ENCODE data around the gene NCL. TPM values are rescaled to one million over a fixed set of nuclear protein-coding genes. Genes with fewer than 3 reads are reported as not detected.

NCL gene
- total and polyA plus RNA-seq, 7 donors: 221 to 632 (median 382) TPM

DNA sequence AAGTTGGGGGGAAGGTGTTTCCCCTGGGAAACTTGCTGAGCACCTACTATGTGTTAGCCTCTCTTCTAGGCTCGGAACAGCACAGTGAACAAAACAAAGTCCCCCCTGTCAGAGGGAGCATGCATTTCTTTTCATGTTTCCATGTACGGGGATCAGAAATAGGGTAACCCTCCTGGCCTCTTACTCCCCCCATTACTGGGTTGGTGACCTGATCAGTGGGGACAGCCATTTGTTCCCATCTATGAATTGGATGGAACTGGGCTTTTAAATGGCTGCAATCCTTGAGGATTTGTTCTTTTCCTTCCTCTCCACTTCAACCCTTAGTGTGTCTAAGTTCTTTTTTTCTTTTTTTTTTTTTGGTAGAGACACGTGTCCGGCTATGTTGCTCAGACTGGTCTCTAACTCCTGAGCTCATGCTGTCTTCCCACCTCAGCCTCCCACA lies 13.7 kb downstream of the NCL start:
- ATAC-seq (no peak), DNase-seq (no peak)
- 82 to 91% (median 86%) methylated on average over 4 of the region's 4 CpGs for WGBS, 3 donors
- Histone ChIP-seq H3K4me3 (no peak overlapping the region), H3K27me3 (ENCODE audit: insufficient read depth in 3 of 3, low read length in 2 of 3) (no peaks in the 10 kb centered on the region), H3K27ac (no peak overlapping the region), H3K4me1 (no peaks in the 10 kb centered on the region), H3K36me3 (ENCODE audit: insufficient read depth in 1 of 2, low read depth in 1 of 2) (peaks cover 3 to 33% of the 10 kb centered on the region in 2 donors), H3K9me3 (no peaks in the 10 kb centered on the region)
- TF ChIP-seq CTCF (IDR thresholded peaks at IDR 0.05): no peak
- intact Hi-C loops (cut with DNase I): loop anchor here (5.0 to 10.0 kb wide), 3 partner anchors 223 to 366 kb away; no protein-coding TSS in a partner anchor

DNA sequence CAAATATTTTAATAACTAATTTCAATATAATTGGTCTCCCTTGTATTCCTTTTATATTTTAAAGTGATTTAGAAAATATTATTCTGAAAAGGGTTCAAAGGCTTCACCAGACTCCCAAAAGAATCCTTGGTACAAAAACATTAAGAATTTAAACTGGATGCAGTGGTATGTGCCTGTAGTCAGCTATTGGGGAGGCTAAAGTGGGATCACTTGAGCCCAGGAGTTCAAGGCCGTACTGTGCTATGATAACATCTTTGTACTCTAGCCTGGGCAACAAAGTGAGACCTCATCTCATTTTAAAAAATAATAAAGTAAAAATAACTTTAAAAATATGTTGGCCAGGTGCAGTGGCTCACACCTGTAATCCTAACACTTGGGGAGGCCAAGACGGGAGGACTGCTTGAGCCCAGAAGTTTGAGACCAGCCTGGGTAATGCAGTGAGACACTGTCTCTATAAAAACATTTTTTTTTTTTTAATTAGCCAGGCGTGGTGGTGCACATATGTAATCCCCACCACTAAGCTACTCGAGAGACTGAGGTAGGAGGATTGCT lies 14.7 kb downstream of the NCL start:
- Histone ChIP-seq H3K9me3 (no peaks in the 10 kb centered on the region), H3K4me1 (no peaks in the 10 kb centered on the region), H3K4me3 (no peak overlapping the region), H3K36me3 (ENCODE audit: insufficient read depth in 1 of 2, low read depth in 1 of 2) (peaks cover 3 to 23% of the 10 kb centered on the region in 2 donors), H3K27me3 (ENCODE audit: insufficient read depth in 3 of 3, low read length in 2 of 3) (no peaks in the 10 kb centered on the region), H3K27ac (no peak overlapping the region)
- ATAC-seq: no peak
- intact Hi-C loops (cut with DNase I): loop anchor here (5.0 to 10.0 kb wide), 3 partner anchors 222 to 365 kb away; no protein-coding TSS in a partner anchor
- WGBS, 3 donors: 82 to 86% (median 84%) methylated on average over 4 of the region's 4 CpGs
- TF ChIP-seq CTCF (IDR thresholded peaks at IDR 0.05): no peak
- no peak for DNase-seq

DNA sequence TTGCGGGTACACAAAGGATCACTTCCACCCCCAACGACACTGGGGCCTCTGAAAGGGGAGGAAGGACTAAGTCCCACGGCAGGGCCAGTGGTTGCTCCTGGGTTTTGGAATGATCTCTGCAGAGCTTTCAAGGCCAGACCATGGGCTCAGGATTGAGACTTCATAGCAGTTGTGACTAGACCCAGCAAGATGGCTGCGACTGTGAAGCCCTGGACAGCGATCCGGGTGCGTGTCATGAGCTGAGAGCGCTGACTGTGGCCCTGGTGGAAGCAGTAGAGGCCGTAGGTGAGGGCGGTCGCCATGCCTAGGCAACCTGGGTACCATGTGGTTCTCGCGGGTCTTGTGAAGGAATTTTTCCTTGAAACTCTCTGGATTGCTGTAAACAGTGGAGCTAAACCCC lies 27.3 kb downstream of the NCL start:
- H3K36me3 ChIP-seq (ENCODE audit: insufficient read depth in 1 of 2, low read depth in 1 of 2): no peaks in the 10 kb centered on the region
- H3K4me3 ChIP-seq: no peak overlapping the region
- H3K4me1 ChIP-seq: no peaks in the 10 kb centered on the region
- 88 to 92% (median 90%) methylated on average over 13 of the region's 13 CpGs for WGBS, 3 donors
- no peak for TF ChIP-seq CTCF (IDR thresholded peaks at IDR 0.05)
- H3K27ac ChIP-seq: no peak overlapping the region
- no peaks in the 10 kb centered on the region for H3K27me3 ChIP-seq (ENCODE audit: insufficient read depth in 3 of 3, low read length in 2 of 3)
- H3K9me3 ChIP-seq: no peaks in the 10 kb centered on the region
- ATAC-seq (no peak), DNase-seq (no peak)
- intact Hi-C loops (cut with DNase I): no loop called here

DNA sequence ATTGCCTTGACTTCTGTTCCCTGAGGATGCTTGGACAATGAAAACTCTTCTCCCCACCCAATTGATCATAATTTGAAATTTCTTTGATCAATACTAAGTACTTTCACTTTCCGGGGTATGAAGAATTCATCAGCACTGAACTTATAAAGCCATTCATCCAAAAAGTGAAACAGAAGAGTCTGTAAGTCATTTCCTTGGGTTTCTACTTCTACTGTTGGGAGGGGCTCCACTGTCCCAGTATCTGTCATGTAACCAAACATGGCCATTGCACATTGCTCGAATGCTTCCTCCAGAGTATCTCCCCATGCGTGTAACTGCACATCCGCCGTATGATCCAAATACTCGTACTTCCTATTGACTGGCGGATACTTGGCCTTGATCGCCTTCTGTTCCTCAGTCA lies 30.3 kb downstream of the NCL start:
- no peak for DNase-seq
- 80 to 91% (median 84%) methylated on average over 8 of the region's 8 CpGs for WGBS, 3 donors
- H3K4me1 ChIP-seq: no peaks in the 10 kb centered on the region

More for the DNA sequence above, 30.3 kb downstream of the NCL start:
- H3K27me3 ChIP-seq (ENCODE audit: insufficient read depth in 3 of 3, low read length in 2 of 3): no peaks in the 10 kb centered on the region
- no peaks in the 10 kb centered on the region for H3K9me3 ChIP-seq
- H3K36me3 ChIP-seq (ENCODE audit: insufficient read depth in 1 of 2, low read depth in 1 of 2): no peaks in the 10 kb centered on the region
- H3K27ac ChIP-seq: no peak overlapping the region
- TF ChIP-seq CTCF (IDR thresholded peaks at IDR 0.05): no peak
- intact Hi-C loops (cut with DNase I): no loop called here
- no peak overlapping the region for H3K4me3 ChIP-seq
- no peak for ATAC-seq

Measured in psoas muscle (tissue), 8 donors.